SHP77 treated with DMSO at 0.1 percent for 48 hours (cell line): ENCODE data around the gene CNNM2.
A peak's percentile ranks its signal among the peaks of the same experiment; 100 is the strongest.
"Not testable (repeated sequence)": the region's sequence is repeated elsewhere in the genome, so short reads cannot be mapped to it uniquely, and the experiment has no call there.

Source experiments
- DNase-seq: peaks from one replicate; lab custom pipeline; 2025; lab: John Stamatoyannopoulos, UW

Gene CNNM2

DNA sequence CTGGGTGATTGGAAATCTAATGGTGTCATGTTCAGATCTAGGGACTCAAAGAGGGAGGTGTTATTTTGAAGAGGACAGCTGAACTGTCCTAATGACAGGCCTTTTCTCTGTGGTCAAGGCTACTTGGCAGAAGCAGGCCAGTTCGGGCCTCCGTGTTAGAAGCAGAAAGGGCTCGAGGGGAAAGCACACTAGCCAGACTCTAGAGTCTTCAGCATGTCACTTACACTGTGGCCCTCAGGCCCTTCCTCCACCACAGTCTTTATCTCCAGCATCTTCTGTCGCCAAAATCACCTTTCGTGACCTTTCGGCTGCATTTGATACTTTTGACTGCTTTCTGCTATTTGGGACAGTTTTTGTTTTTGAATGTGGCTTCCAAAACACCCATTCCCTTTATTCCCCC lies 123.3 kb downstream of the CNNM2 start:
- no peak for DNase-seq

DNA sequence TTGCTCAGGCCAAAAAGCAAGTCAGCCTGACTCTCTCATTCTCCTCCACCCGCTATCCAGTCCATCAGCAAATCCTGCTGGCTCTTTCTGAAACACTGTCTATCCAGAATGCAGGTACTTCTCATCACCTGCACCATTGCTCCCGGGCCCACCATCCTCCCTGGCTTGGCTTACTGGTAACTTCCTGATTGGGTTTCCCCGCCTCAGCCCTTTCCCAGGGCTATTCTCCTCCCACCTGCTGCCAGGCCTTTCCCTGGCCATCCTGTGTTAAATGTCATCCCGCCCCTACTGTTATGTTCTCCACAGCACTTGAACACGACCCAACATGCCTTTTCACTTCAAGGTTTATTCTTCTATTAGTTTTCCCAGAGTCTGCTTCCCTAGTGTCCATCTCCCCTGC lies 124.0 kb downstream of the CNNM2 start:
- DNase-seq = peak; percentile 76

DNA sequence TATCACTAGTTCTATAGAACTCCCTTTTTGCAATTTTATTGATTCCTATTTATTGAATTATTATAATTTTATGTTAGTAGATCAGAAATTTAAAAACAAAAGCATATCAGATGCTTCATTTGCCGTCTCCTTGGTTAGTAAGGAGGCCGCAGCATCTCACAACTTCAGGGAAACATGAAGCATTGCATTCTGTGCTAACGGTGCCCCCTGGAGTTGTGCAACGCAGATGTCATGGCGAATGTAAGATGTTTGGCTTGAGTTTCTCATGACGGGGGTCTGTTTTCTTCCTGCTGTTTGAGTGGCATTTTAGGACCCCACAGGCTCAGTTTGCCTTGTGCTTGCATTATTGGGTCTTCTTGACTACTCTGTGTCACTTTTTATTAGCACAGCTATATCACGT lies 124.8 kb downstream of the CNNM2 start:
- DNase-seq = no peak

DNA sequence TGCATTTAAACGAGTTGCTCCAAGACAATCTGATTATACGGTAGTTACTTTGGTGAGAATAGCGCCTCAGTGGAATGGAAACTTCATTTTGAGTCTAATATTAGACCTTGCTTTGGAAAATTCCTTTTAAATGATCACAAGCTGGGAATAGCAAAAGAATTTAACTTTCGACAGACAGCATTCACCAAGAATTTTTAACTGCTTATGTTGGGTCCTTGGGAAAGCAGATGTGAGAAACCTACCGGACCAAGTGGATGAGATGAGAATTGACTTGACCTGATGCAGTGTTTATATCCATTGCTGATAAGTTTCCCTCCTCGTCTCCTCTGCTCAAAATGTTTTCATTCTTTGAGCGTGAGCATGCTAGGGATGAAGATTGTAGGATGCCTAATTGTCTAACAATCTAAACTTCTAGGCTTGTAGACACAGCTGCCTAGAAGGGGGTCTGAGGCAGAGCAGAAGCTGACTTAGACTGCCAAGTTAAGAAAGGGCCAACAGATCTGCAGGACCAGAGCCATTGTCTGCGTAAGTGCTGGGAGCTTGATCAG lies 126.9 kb downstream of the CNNM2 start:
- DNase-seq = no peak

DNA sequence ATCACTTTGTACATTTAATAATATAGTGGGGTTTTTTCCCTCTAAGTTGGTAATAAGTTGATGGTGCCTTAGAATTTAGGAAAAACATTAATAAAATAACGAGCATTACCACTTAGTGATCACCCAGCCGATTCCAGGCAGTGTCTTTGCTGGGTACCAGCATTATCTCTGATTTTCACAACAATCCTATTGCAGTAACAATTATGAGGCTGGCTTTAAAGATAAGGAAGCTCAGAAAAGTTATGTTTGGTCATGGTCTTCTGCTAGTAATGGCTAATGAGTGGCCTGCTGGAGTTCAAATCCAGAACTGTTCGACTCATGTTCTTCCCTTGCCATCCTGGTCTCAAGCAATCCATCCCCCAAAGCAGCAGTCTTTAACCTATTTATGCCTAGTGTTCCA lies 127.9 kb downstream of the CNNM2 start:
- DNase-seq = no peak

DNA sequence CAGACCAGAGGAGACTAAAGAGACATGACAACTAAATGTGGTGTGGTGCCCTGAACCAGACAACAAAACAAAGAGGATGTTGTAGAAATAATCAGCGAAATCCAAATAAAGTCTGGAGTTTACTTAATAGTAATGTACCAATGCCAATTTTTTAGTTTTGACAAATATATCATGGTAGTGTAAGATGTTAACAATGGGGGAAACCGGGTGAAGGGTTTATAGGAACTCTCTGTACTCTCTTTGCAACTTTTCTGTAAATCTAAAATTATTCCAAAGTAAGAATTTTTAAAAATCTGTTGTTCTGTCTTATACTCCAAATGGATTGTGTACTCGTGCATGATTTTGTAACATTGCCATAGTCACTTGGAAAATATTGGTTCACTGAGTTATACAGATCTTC lies 129.3 kb downstream of the CNNM2 start:
- DNase-seq = no peak

DNA sequence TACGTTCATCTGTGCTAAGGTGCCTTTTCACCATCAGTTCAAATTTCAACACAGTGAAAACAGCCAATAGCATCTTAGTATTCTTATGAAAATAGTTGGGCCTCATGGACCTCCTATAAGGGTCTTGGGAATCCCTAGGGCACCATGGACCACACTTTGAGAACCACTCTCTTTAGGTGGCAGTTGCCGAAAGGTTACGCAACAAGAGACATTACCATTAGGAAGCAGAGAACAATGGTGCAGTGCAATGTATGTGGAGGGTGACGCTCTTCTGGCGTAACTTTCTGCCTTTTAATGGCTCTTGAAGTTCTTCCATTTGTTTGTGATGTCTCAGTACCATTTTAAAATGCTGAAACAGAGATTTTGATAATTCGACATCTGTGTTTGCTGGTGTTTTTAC lies 131.1 kb downstream of the CNNM2 start:
- DNase-seq = no peak

DNA sequence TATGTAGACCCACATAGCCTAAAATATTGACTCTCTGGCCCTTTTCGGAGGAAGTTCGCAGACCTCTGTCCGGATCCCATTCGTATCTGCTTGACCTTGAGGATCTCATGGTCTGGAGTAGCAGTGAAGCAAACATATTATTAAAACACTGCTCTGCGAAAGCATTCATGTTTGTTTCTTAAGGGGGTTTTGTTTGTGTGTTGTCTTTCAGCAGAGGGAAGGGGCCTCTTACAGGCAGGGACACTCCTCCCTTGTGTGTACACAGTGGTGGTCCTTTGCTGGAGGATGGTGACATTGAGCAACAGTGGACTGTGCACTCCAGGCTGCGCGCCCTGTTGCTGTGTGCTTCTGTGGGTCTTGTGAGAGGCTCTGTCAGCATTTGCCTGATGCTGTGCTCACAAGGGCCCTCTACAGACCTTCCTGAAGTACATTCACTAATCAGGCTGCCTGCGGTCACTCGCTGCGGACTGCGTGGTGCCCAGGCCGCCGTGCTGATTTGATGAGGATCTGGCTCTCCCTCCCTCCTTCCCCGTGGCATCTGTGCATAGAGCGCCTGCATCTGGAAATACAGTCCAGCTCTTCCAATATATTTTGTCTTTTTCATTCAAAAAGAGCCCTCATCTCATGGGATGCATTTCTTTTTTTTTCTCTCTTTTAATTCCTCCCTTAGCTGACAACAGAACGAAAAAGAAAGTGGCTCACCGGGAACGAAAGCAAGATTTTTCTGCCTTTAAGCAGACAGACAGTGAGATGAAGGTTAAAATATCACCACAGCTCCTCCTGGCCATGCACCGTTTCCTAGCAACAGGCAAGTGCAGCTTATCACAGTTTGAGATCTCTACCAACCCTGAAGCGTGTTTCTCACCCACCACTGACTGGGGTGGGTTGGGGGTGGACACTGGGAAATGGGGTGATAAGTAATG lies 135.8 kb downstream of the CNNM2 start:
- peak; percentile 61 for DNase-seq

DNA sequence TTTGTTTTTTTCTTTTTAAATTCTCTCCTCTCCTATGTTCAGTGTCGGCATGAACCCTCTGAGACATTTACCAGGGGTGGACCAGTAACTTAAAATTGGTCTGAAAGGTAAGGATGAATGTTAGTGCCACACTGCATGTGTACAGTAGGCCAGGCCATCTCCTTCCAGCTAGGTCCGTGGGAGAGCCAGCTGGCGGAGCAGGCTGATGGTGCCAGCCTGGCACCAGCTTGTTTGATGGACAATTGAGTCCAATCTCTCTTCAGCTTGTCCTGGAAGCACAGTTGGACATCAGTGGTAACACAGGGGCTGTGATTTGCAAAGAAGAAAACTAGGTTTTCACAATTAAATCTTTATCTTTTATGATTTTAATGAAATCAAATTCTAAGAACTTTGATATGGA lies 136.5 kb downstream of the CNNM2 start:
- no peak for DNase-seq

DNA sequence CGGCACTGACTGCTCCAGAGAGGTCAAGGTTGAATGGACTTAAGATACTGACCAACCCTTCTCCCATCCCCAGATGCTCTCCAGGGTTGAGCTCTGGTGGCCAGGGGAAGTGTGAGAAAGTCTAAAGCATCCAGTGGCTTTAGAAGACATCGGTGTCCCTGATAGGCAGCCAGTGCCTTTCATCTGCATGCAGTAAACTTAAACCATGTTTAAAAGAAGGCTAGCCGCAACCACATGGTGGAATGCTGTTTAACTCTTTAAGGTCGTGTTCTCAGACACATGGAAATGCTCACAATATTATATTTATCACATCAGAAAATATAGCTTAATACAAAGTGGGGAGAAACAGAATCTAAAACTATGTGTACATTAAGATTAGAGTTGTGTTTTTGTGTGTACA lies 137.0 kb downstream of the CNNM2 start:
- DNase-seq = no peak

DNA sequence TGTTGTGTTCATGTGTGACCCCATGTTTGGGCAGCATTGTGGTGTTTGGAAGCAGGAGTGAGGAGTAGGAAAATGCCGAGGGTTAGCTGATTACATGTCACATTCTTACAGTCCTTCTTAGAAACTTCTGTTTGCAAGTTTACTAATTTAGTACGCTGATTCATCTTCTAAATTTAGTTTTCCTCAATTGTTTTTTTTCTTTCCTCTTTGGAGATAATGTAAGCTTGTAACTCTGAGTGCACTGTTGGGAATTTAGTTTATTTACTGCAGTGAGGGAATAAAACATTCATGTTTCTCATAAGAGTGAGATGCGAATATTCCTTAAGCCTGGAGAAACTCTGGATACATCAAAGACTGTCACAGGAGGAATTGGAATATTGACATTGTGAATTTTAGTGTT lies 139.9 kb downstream of the CNNM2 start:
- DNase-seq = no peak

DNA sequence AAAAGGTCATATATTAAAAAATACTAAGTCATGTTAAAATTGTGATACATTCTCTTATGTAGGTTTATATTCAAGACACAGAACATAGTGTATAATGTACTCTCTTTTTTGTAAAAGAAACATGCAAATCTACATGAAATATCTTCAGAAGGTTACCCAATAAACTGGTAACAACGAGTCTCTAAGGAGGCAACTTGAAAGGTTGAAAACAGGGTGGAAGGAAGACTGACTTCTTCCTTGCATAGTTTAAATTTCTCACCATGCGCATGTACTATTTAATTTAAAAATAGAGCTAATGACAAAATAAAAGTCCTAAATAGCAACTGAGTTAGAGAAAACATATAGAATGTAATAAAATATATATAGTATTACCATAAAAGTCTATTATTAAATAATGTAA lies 142.5 kb downstream of the CNNM2 start:
- no peak for DNase-seq

DNA sequence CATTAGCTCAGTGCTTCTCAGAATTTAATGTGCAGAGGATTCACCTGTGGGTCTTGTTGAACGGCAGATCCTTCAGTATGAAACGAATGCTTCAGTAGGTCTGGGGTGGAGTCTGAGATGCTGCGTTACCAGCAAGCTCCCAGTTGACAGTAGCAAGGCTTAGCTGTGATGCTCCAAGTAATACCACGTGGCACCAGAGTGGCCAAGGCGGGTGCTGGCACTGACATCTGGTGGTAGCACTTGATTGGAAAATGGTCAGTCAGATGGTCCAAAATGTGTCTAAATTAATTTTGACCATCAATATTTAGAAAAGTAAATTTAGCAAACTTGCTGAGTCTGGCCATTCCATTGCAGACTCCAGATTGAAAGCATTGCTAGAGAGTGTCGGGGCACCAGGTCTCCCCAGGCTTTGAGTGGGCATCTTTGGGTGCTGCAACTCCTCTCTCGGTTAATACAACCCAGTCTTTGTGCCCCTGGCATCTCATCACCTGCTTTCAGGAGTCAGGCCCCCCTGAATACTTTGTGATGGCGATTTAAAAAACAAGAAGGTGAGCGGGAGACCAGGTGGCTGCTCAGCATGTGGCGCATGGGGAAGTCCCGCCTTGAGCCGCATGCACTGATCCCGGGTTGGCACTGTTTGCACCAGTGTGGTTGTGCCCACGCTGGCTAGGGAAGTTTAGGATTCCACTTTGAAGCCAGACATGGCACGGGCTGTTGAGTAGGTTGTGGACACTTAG lies 144.9 kb downstream of the CNNM2 start:
- DNase-seq = no peak

DNA sequence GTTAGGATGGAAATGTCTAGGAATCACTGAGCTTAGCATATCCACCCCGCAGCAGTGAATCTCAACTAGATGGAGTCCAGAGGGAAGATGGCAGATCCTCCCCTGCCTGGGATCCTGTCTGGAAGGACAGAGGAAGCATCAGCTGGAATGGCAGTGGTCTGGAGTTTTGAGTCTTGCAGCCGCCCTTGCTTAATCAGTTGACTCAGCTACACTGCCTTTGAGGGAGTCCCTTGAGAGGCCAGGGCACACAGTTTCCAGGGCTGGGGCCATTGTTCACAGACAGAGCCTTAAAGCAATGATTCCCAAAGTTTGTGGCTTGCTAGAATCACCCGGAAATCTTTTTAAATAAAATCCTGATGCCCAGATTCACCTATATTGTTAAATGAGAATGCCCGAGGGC lies 146.9 kb downstream of the CNNM2 start:
- no peak for DNase-seq

DNA sequence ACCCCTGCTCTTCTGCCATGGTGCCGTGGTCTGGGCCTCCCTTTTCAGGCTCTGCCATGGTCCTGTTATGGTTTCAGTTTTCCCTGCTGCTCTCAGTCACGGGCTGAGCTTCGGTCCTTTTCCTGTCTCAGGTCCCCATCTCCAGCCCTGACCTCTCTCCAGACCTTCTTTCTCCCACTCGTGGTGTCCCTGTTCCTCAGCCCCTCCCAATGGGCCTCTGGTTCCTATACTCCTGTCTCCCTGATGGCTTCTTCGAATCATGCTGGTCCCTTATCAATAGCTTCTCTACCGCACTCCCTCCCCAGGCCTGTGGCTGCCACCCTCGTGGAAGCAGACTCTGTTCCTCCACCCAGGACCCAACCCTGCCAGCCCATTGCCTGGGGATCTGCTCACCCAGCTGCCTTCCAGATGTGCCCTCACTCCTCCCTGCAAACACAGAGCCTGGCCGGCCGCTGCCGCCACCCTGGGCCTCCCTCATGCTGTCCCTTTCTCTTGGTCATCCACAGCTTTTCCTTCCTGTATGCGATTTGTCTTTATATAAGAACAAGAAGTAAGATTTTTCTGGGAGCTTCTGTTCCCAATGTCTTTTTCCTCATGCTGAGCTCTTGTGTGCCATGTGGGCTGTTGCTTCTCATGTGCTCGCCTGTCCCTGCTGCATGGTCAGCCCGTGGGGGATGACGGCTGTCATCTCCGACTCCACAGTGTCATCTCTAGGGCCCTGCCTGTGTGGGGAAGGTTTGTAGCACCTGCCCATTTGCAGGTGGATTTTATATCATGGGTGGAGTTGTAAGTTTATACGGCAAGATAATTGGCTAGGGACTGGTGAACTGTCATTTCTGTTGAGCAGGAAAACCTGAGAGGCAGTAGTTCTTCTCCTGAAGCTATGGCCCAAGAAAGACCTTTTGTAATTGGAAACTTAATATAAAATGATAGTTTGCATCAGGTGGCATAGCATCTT lies 148.3 kb downstream of the CNNM2 start:
- DNase-seq = no peak

DNA sequence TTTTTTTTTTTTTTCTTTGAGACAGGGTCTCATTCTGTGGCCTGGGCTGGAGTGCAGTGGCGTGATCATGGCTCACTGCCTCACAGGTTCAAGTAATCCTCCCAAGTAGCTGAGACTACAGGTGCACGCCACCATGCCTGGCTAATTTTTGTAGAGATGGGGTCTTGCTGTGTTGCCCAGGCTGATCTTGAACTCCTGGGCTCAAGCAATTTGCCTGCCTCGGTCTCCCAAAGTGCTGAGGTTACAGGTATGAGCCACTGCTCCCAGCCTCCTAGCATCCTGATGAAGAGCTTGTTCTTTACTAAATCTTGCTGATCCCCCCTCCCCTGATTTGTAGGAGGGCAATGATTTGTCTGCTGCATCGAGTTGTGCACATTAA lies 149.0 kb downstream of the CNNM2 start:
- DNase-seq = not testable (repeated sequence)

DNA sequence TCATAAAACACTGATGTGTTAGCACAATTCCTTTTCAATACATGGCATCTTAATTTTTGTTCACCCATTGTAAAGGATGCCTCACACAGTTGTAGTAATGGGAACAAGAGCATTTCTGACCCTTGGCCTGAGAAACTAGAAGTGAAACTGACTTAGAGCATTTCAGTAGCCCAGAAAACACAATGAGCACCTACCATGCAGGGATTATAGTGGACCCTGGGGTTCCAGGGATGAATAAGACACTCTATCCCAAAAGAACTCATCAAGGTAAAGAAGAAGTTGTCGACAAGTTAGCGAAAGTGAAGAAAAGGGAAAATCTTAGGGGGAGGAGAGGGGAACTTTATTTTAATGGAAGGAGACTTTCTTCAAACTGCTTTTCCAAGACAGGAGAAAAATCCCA lies 149.4 kb downstream of the CNNM2 start:
- DNase-seq = no peak

DNA sequence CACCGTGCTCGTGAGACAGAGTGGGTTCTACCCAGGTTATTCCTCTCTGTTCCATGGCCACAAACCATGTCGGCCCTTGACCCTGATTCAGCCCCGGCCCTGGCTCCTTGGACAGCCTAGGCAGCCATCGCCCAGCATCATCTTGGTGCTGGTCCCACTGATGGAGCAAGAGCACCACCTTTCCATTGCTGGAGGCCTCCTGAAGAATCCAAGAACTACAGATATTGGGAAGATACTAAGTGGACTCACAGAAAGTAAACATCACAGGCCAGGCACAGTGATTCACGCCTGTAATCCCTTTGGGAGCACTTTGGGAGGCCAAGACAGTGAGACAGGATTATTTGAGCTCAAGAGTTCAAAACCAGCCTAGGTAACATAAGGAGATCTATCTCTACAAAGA lies 149.9 kb downstream of the CNNM2 start:
- no peak for DNase-seq

DNA sequence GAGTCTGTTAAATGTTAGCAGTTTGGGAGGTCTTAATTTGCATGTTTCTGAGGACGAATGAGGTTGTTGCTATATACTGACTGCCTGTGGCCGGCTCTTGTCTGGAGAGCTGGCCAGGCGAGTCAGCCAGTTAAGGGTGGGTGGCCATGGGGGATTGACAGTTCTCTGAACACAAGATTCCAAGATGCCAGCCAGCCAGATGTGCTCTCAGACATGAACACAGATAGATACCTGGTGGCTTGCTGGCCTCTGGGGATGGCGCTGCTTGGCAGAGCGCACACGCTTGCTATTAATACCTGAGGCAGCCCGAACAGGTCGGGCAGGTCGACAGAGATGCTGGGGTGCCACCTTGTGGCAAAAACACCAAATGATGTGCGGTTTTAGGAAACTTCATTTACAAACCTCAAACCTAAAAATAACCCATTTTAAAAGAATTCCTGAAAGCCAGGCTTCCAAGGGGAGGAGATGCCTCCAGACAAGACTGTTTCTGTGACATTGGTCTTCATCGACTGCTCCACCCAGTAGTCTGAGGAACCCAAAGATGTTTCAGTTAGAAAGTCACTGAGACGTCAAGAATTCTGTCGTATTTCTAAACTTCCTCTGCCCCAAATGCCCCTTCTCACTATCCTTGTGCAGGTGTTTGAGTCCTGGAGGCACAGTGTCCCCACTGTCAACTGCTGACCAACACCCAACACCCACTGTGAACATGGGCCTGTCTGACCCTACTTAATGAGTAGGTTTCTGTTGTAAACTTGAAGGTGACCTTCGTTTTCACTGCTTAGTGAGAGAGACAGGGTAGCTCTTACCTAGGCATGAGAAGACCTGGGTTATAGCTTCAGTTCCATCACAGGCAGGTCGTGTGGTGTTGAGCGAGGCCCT lies 151.6 kb downstream of the CNNM2 start:
- peak; percentile 2 for DNase-seq

DNA sequence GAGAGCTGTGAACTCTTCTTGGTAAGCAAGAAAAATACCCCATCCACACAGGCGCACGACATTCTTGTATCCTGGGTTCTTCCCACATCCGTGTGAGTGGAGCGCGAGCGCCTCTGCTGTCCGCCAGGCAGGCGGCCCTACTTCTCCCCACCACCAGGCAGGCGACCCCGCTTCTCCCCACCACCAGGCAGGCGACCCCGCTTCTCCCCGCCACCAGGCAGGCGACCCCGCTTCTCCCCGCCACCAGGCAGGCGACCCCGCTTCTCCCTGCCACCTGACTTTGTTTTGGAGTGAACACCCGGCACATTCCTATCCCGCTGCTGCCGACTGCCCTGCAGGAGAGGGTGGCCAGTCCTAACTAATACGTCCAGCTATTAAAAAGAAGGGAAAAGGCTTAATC lies 154.2 kb downstream of the CNNM2 start:
- DNase-seq = no peak

DNA sequence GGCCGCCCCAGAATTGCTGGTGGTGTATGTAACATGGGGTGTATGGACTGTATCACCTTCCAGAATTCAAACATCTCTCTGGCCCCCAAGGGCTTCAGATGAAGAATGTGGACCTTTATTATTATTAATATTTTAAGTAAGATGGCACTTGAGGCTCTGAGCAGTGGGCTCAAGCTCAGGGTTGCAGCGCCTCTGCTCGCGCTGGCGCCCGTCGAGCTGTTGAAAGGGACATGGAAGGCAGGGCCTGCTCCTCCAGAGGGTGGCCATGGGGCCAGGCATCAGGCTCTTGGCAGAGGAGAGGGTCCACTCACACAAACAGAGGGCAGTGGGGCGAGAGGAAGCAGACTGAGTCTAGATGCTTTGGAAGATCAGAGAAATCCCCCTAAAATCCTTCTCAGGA lies 154.8 kb downstream of the CNNM2 start:
- DNase-seq = no peak
